LNCaP clone FGC (cell line): Measurements from ENCODE around the gene EVX2.

Source experiments
- DNase-seq: peaks from one replicate; pipeline ENCODE4 v3.0.0-alpha.2; 2011; ENCODE audit warnings: low read depth
- H3K4me3 ChIP-seq: 2 replicates; pipeline ENCODE4 v1.5.1; 2011; ENCODE audit warnings: mild to moderate bottlenecking, low read depth, low read length, control low read depth
- TF ChIP-seq, protein P1 (sequence below): IDR thresholded peaks from 2 replicates; pipeline ENCODE4 v1.5.1; 2012; ENCODE audit warnings: mild to moderate bottlenecking; ENCODE audit not compliant: control insufficient read depth, insufficient read depth; ENCODE audit errors: extremely low read depth

The EVX2 gene

DNA sequence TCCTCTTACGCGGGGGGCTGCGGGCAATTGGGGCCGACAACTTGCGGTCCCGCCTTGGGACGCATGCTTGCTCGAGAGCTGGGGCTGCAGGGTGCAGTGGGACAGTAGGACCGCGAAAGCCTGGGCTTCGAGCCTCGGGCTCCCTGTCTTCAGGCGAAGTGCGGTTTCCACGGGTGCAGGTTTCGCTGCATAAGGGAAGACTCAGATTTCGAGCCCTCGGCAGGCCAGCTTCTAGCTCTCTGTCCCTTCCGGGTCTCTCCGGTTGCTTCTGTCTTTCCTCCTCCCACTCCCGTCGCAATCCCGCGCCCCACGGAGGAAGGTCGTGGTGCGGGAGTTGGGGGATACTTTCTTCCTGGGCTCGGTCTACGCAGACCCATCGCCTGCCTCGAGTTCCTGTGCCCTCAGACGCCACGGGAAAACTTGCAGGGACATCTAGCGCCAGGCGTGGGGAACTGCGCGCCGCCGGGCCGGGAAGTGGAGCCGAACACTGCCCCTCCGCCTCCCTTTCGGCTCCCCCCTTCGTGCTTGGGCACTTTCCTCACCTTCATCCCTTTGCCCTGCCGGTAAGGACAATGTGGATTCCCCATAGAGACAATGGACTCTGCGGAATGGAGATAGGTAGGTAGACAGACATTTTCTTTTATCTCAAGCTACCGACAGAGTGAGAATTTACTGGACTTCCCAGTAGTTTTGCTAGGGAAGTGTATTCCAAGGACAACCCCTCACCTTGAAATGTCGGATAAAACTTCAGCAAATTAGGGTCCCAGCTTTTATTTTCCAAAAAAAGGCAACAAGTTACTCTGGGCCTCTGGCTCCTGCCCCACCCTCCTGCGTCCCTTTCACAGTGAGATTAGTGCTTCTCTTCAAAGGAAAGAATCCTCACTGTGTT, 4.5 kb upstream of the EVX2 start:
- H3K4me3 ChIP-seq: no peak overlapping the region; the same call in 1 of the 2 replicates
- TF ChIP-seq, protein P1, sequence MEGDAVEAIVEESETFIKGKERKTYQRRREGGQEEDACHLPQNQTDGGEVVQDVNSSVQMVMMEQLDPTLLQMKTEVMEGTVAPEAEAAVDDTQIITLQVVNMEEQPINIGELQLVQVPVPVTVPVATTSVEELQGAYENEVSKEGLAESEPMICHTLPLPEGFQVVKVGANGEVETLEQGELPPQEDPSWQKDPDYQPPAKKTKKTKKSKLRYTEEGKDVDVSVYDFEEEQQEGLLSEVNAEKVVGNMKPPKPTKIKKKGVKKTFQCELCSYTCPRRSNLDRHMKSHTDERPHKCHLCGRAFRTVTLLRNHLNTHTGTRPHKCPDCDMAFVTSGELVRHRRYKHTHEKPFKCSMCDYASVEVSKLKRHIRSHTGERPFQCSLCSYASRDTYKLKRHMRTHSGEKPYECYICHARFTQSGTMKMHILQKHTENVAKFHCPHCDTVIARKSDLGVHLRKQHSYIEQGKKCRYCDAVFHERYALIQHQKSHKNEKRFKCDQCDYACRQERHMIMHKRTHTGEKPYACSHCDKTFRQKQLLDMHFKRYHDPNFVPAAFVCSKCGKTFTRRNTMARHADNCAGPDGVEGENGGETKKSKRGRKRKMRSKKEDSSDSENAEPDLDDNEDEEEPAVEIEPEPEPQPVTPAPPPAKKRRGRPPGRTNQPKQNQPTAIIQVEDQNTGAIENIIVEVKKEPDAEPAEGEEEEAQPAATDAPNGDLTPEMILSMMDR: peak; percentile 86
- DNase-seq: no peak

GRCh38 chr2:176087330-176088047, 3.7 kb upstream of the EVX2 start:
- H3K4me3 ChIP-seq: no peak overlapping the region
- TF ChIP-seq, protein P1: no peak
- no peak for DNase-seq

DNA sequence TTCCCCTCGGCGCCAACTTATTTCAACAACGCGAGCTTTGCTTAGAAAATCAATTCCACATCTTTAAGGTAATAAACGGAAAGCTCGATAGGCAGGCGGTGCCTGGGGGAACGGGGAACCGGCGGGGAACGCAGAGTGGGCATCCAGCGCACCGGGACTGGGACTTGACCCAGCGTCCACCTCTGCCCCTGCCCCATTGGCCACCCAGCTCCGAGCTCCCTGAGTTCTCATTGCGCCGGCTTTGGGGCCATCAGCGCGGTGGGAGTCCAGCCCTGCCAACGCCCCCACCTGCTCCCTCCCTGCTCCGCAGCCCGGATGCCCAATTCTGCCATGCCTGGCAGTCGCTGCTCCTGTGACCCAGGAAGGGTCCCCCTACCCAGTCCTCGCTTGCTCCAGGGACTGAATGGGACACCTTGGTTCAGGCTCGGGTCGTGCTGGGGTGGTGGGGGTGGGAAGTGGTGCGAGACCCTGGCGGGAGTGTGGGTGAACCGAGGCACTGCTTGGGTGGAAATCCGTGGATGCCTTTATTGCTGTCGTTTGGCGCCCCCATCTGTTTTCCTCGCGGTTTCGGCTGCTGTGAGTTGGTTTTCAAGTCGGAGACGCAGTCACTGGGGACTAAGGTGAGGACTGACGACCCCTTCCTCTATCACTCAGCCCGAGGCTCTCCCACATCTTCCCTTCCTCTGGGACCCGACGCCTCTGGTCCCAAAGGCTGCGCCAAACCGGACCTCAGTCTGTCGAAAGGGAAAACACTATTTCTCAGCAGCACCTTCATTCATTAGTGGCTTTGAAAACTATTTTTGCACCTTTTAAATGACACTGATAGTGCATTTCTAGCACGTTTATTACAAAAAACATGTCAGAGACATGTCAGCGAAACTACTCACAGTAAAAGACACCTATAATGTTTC, 2.4 kb upstream of the EVX2 start:
- TF ChIP-seq, protein P1: peak; percentile 75
- H3K4me3 ChIP-seq: no peak overlapping the region
- no peak for DNase-seq

DNA sequence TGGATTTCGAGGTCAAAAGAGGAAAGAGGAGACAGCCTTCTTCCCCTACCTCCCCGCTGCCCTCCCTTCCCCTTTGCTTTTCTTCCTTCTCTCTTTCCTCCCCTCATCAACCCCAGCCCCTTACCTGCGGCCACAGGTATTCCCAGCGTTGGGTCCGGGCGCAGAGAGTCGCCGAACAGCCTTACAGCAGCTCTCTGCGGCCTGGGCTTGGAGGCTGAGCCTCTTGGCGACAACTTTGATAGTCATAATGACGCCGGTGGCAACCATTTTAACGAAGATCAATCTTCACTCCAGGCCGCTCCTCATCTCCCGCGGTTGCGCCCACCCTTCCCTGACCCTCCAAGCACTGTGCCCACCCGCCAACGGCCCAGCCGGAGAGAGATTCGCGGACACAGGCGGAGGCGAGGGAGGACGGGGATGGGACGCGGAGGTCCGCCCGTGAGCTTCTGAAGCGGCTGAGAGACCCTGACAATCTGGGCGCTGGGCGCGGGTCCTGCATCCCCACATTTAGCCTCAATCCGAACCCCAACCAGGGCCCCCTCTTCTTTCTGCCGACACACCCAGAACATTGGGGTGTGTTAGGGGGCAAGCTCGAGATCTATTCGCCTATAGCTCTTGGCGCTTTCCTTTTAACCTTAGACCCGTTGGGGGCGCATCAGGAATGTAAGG, 1.5 kb upstream of the EVX2 start:
- TF ChIP-seq, protein P1: no peak
- no peak for DNase-seq
- H3K4me3 ChIP-seq: no peak overlapping the region

GRCh38 chr2:176084611-176085119, 903 bp upstream of the EVX2 start:
- TF ChIP-seq, protein P1: no peak
- no peak overlapping the region for H3K4me3 ChIP-seq
- no peak for DNase-seq
